ENCODE data around the gene MOB2. TPM values are rescaled to one million over a fixed set of nuclear protein-coding genes. Genes with fewer than 3 reads are reported as not detected.

The MOB2 gene
- total and polyA plus RNA-seq, 9 of the 15 experiments (the other 6 are each of a cell fraction or from before 2014, with no cell fraction given) = 0.17 to 36.8 (median 19.2) TPM

GRCh38 chr11:1433977-1434640, 52.5 kb downstream of the MOB2 start (continued):
- no peak for TF ChIP-seq CHAMP1 (IDR thresholded peaks at IDR 0.05)
- TF ChIP-seq CEBPB (tag; IDR thresholded peaks at IDR 0.05) = no peak
- TF ChIP-seq FOS (IDR thresholded peaks at IDR 0.05; ENCODE audit: extremely low read depth, insufficient read length) = no peak
- TF ChIP-seq COPS2 (conservative IDR thresholded peaks at IDR 0.05) = no peak

- ChIA-PET CTCF (ENCODE audit: low intra/inter-chr PET ratio) (no interaction called here), POLR2A (no interaction called here)
- Histone ChIP-seq H3K4me3 (no peak overlapping the region), H3K27ac (ENCODE audit: extremely low read depth, low read depth, low read length) (no peak overlapping the region), H3K79me2 (ENCODE audit: control insufficient read depth, insufficient read depth, low read length) (no peaks in the 10 kb centered on the region), H3K4me2 (ENCODE audit: insufficient read depth, low read length) (no peak overlapping the region), H3K4me1 (replicated peaks in 1 of 2; ENCODE audit: control insufficient read depth in 2 of 2, insufficient read depth in 2 of 2, low read length in 2 of 2) (peaks cover 0 to 40% of the 10 kb centered on the region in 2 experiments; a peak in 3 of 5 replicates), H3K9ac (ENCODE audit: insufficient read depth in 1 of 2, low read depth in 2 of 2, low read length in 2 of 2) (no peak overlapping the region), H2AFZ (ENCODE audit: low read depth, low read length) (no peak overlapping the region), H3K9me3 (replicated peaks; ENCODE audit: control insufficient read depth, insufficient read depth, low read depth, low read length) (no peaks in the 10 kb centered on the region), H3K9me1 (ENCODE audit: control insufficient read depth, insufficient read depth, low read length) (no peaks in the 10 kb centered on the region), H4K20me1 (replicated peaks; ENCODE audit: control insufficient read depth, insufficient read depth, low read length) (no peaks in the 10 kb centered on the region; the same call in 1 of the 2 replicates), H3K27me3 (ENCODE audit: control insufficient read depth in 2 of 2, insufficient read depth in 2 of 2, low read length in 2 of 2) (no peaks in the 10 kb centered on the region), H3K36me3 (ENCODE audit: control insufficient read depth, insufficient read depth, low read length) (no peaks in the 10 kb centered on the region)
- intact Hi-C loops (cut with micrococcal nuclease) (no loop called here), in situ Hi-C loops (cut with MboI) (no loop called here)
- ATAC-seq (no peak), FAIRE-seq (no peak), DNase-seq (ENCODE audit: extremely low read depth in 1 of 4, low spot score in 3 of 4) (no peak)
- no TSS peak for BruUV-seq (replicated peaks)
- no peak for TF ChIP-seq CLOCK (CRISPR knock-in tag; IDR thresholded peaks at IDR 0.05; ENCODE audit: borderline replicate concordance)
- no peak for TF ChIP-seq MCM3 (IDR thresholded peaks at IDR 0.05)
- no peak for TF ChIP-seq FOXA3 (CRISPR knock-in tag; conservative IDR thresholded peaks at IDR 0.05 in 1 of 2, IDR thresholded peaks at IDR 0.05 in 1 of 2)
- no peak for TF ChIP-seq SIRT6 (IDR thresholded peaks at IDR 0.05; ENCODE audit: low read depth, low read length)
- no peak for TF ChIP-seq NCOA1 (IDR thresholded peaks at IDR 0.05; ENCODE audit: low read depth)
- 12% methylated on average over 15 of the region's 15 CpGs for WGBS (ENCODE audit: insufficient coverage, low coverage, missing lambda C conversion rate)
These were observed 53.0 kb downstream of the MOB2 start for GRCh38 chr11:1433568-1433967.
